Measurements from ENCODE around the gene FASTKD3. TPM values are rescaled to one million over a fixed set of nuclear protein-coding genes. Genes with fewer than 3 reads are reported as not detected.

Gene FASTKD3
- total and polyA plus RNA-seq, 2 donors from 2014 or later = 11.3 to 15.3 TPM

- Histone ChIP-seq H3K27me3 (ENCODE audit: control insufficient read depth, insufficient read depth, low read length) (no peaks in the 10 kb centered on the region), H3K4me3 (ENCODE audit: low read length in 3 of 3) (no peak overlapping the region), H3K27ac (ENCODE audit: low read depth in 2 of 2, low read length in 2 of 2) (no peak overlapping the region), H3K9me3 (ENCODE audit: control insufficient read depth in 2 of 3, insufficient read depth in 1 of 3, low read length in 3 of 3) (no peaks in the 10 kb centered on the region), H3K36me3 (ENCODE audit: control insufficient read depth in 2 of 3, insufficient read depth in 3 of 3, low read length in 3 of 3) (peaks cover 4 to 12% (median 10%) of the 10 kb centered on the region in 3 donors), H3K9ac (ENCODE audit: low read length in 3 of 3) (no peak overlapping the region), H3K4me1 (ENCODE audit: control insufficient read depth in 2 of 3, insufficient read depth in 2 of 3, low read depth in 1 of 3, low read length in 3 of 3) (peaks cover 0 to 2% (median 0%) of the 10 kb centered on the region in 3 donors)
- TF ChIP-seq CTCF (IDR thresholded peaks at IDR 0.05; ENCODE audit: borderline replicate concordance, extremely low read depth, insufficient read depth) = peak; percentile 62
- FAIRE-seq (no peak), DNase-seq (peak in 3 of 5 donors; percentile 41 to 68 (median 57))
- intact Hi-C loops (cut with DNase I) = no loop called here
These were observed 12.0 kb downstream of the FASTKD3 start for GRCh38 chr5:7856855-7857254.

GRCh38 chr5:7855611-7856010 is 13.2 kb downstream of the FASTKD3 start:
- Histone ChIP-seq H3K4me3 (ENCODE audit: low read length in 3 of 3) (no peak overlapping the region), H3K9me3 (ENCODE audit: control insufficient read depth in 2 of 3, insufficient read depth in 1 of 3, low read length in 3 of 3) (no peaks in the 10 kb centered on the region), H3K27ac (ENCODE audit: low read depth in 2 of 2, low read length in 2 of 2) (no peak overlapping the region), H3K9ac (ENCODE audit: low read length in 3 of 3) (no peak overlapping the region), H3K27me3 (ENCODE audit: control insufficient read depth, insufficient read depth, low read length) (no peaks in the 10 kb centered on the region), H3K36me3 (ENCODE audit: control insufficient read depth in 2 of 3, insufficient read depth in 3 of 3, low read length in 3 of 3) (peaks cover 4 to 12% (median 6%) of the 10 kb centered on the region in 3 donors), H3K4me1 (ENCODE audit: control insufficient read depth in 2 of 3, insufficient read depth in 2 of 3, low read depth in 1 of 3, low read length in 3 of 3) (peaks cover 0 to 7% (median 0%) of the 10 kb centered on the region in 3 donors)
- FAIRE-seq (no peak), DNase-seq (no peak)
- TF ChIP-seq CTCF (IDR thresholded peaks at IDR 0.05; ENCODE audit: borderline replicate concordance, extremely low read depth, insufficient read depth) = no peak
- intact Hi-C loops (cut with DNase I) = no loop called here

- FAIRE-seq (no peak), DNase-seq (no peak)
- Histone ChIP-seq H3K4me1 (ENCODE audit: control insufficient read depth in 2 of 3, insufficient read depth in 2 of 3, low read depth in 1 of 3, low read length in 3 of 3) (peaks cover 0 to 8% (median 6%) of the 10 kb centered on the region in 3 donors), H3K9ac (ENCODE audit: low read length in 3 of 3) (no peak overlapping the region), H3K27me3 (ENCODE audit: control insufficient read depth, insufficient read depth, low read length) (no peaks in the 10 kb centered on the region), H3K27ac (ENCODE audit: low read depth in 2 of 2, low read length in 2 of 2) (no peak overlapping the region), H3K36me3 (ENCODE audit: control insufficient read depth in 2 of 3, insufficient read depth in 3 of 3, low read length in 3 of 3) (peaks cover 2 to 7% (median 6%) of the 10 kb centered on the region in 3 donors), H3K4me3 (ENCODE audit: low read length in 3 of 3) (no peak overlapping the region), H3K9me3 (ENCODE audit: control insufficient read depth in 2 of 3, insufficient read depth in 1 of 3, low read length in 3 of 3) (no peaks in the 10 kb centered on the region)
- TF ChIP-seq CTCF (IDR thresholded peaks at IDR 0.05; ENCODE audit: borderline replicate concordance, extremely low read depth, insufficient read depth) = no peak
- intact Hi-C loops (cut with DNase I) = no loop called here
These were observed 15.8 kb downstream of the FASTKD3 start for GRCh38 chr5:7852988-7853387.

DNA sequence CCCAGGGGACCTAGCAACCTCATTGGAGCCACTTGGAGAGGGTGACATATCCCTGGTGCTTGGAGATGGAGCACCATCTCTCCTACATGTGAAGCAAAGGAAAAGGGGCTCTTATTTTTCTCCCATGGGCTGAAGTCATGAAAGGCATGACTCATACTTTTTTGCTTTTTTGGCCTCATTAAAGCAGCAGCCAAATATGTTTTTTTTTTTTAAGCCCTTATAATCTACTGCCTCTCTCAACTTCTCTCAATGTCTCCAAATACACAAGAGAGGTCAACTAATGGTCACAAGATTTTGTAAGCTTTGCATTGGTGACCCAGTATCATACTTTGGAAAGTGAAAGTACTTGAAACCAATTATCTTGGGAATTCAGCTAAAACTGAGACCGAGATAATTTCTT is 16.3 kb downstream of the FASTKD3 start:
- H3K27ac ChIP-seq (ENCODE audit: low read depth in 2 of 2, low read length in 2 of 2) = no peak overlapping the region

More for the DNA sequence above, 16.3 kb downstream of the FASTKD3 start:
- H3K4me3 ChIP-seq (ENCODE audit: low read length in 3 of 3) = no peak overlapping the region
- peaks cover 0 to 8% (median 6%) of the 10 kb centered on the region in 3 donors for H3K4me1 ChIP-seq (ENCODE audit: control insufficient read depth in 2 of 3, insufficient read depth in 2 of 3, low read depth in 1 of 3, low read length in 3 of 3)
- H3K9ac ChIP-seq (ENCODE audit: low read length in 3 of 3) = no peak overlapping the region
- no peak for TF ChIP-seq CTCF (IDR thresholded peaks at IDR 0.05; ENCODE audit: borderline replicate concordance, extremely low read depth, insufficient read depth)
- H3K27me3 ChIP-seq (ENCODE audit: control insufficient read depth, insufficient read depth, low read length) = no peaks in the 10 kb centered on the region
- H3K9me3 ChIP-seq (ENCODE audit: control insufficient read depth in 2 of 3, insufficient read depth in 1 of 3, low read length in 3 of 3) = no peaks in the 10 kb centered on the region
- intact Hi-C loops (cut with DNase I) = no loop called here
- DNase-seq (no peak), FAIRE-seq (no peak)
- H3K36me3 ChIP-seq (ENCODE audit: control insufficient read depth in 2 of 3, insufficient read depth in 3 of 3, low read length in 3 of 3) = peaks cover 0 to 5% (median 2%) of the 10 kb centered on the region in 3 donors
